ENCODE data around the gene RABIF. TPM values are rescaled to one million over a fixed set of nuclear protein-coding genes. Genes with fewer than 3 reads are reported as not detected.

The RABIF gene
- total and polyA plus RNA-seq, 2 donors from 2014 or later = 8.7 to 9.4 TPM

DNA sequence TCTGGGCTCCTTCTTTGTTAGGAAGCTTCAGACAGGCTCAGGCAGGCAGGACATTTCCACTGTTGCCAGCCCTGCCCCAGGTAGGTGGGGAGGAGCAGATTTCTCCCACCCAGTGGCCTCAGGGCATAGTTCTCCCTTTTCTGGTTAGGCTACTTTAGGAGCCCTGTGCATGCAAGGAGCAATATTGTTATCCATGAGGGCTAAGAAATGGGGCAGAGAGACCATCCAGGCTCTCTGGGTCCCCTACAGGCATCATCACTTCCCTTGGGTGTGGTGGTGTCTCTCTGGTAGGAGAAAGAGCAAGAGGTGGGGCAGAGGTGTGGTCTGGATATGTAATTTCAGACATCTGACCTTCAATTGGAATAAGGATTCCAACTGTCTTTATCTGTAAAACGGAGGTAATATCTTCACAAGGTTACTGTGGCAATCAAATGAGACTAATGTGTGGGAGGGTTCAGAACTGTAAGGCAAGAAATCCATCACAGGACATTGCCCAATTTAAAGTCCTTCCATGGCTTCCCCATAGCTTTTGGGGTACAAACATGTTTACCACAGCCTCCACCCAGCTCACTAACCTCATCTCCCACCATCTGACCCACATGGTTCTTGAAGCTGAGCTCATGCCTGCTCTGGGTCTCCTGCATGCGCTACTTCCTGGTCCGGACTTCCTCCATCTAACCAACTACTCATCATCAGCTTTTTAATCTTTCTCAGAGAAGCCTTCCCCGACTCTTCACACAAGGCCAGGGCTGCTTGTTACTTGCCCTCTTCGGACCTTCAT lies 52.1 kb downstream of the RABIF start:
- H3K36me3 ChIP-seq (ENCODE audit: control insufficient read depth in 2 of 3, insufficient read depth in 3 of 3, low read length in 3 of 3) = no peaks in the 10 kb centered on the region
- no peaks in the 10 kb centered on the region for H3K27me3 ChIP-seq (ENCODE audit: control insufficient read depth, insufficient read depth, low read length)
- no peaks in the 10 kb centered on the region for H3K4me1 ChIP-seq (ENCODE audit: control insufficient read depth in 2 of 3, insufficient read depth in 2 of 3, low read depth in 1 of 3, low read length in 3 of 3)
- intact Hi-C loops (cut with DNase I) = no loop called here
- TF ChIP-seq, protein P1, sequence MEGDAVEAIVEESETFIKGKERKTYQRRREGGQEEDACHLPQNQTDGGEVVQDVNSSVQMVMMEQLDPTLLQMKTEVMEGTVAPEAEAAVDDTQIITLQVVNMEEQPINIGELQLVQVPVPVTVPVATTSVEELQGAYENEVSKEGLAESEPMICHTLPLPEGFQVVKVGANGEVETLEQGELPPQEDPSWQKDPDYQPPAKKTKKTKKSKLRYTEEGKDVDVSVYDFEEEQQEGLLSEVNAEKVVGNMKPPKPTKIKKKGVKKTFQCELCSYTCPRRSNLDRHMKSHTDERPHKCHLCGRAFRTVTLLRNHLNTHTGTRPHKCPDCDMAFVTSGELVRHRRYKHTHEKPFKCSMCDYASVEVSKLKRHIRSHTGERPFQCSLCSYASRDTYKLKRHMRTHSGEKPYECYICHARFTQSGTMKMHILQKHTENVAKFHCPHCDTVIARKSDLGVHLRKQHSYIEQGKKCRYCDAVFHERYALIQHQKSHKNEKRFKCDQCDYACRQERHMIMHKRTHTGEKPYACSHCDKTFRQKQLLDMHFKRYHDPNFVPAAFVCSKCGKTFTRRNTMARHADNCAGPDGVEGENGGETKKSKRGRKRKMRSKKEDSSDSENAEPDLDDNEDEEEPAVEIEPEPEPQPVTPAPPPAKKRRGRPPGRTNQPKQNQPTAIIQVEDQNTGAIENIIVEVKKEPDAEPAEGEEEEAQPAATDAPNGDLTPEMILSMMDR (IDR thresholded peaks at IDR 0.05; ENCODE audit: borderline replicate concordance, extremely low read depth, insufficient read depth) = no peak
- no peak overlapping the region for H3K4me3 ChIP-seq (ENCODE audit: low read length in 3 of 3)
- H3K9me3 ChIP-seq (ENCODE audit: control insufficient read depth in 2 of 3, insufficient read depth in 1 of 3, low read length in 3 of 3) = no peaks in the 10 kb centered on the region
- no peak overlapping the region for H3K9ac ChIP-seq (ENCODE audit: low read length in 3 of 3)
- FAIRE-seq (no peak), DNase-seq (no peak)
- H3K27ac ChIP-seq (ENCODE audit: low read depth in 2 of 2, low read length in 2 of 2) = no peak overlapping the region

DNA sequence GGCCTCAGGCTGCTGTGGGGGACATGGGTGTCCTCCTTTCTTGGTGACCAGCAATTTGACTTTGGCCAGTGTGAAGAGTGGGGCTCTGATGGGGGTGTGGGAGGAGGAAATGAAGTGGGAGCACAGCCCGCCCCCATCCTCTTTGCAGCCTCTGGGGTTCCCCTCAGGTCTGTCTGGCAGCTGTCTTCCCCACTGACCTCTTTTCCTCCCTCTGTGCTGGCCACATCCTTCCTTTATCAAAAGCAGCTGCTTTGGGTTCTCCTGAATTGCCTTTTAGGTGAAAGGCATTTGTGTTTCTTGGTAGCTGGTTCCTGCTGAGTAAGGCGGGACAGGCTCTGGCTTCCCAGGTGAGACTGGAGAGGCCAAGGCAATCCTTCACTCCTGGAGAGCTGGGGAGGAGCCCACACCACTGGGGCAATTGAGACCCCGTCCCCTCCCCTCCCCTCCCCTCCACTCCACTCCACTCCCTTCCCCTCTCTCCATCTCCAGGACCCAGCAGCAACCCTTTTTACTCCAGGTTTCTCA lies 53.3 kb downstream of the RABIF start:
- DNase-seq (no peak), FAIRE-seq (no peak)
- Histone ChIP-seq H3K27me3 (ENCODE audit: control insufficient read depth, insufficient read depth, low read length) (no peaks in the 10 kb centered on the region), H3K4me1 (ENCODE audit: control insufficient read depth in 2 of 3, insufficient read depth in 2 of 3, low read depth in 1 of 3, low read length in 3 of 3) (no peaks in the 10 kb centered on the region), H3K4me3 (ENCODE audit: low read length in 3 of 3) (no peak overlapping the region), H3K9me3 (ENCODE audit: control insufficient read depth in 2 of 3, insufficient read depth in 1 of 3, low read length in 3 of 3) (no peaks in the 10 kb centered on the region), H3K36me3 (ENCODE audit: control insufficient read depth in 2 of 3, insufficient read depth in 3 of 3, low read length in 3 of 3) (no peaks in the 10 kb centered on the region), H3K27ac (ENCODE audit: low read depth in 2 of 2, low read length in 2 of 2) (no peak overlapping the region), H3K9ac (ENCODE audit: low read length in 3 of 3) (no peak overlapping the region)
- TF ChIP-seq, protein P1 (IDR thresholded peaks at IDR 0.05; ENCODE audit: borderline replicate concordance, extremely low read depth, insufficient read depth) = no peak
- intact Hi-C loops (cut with DNase I) = no loop called here

DNA sequence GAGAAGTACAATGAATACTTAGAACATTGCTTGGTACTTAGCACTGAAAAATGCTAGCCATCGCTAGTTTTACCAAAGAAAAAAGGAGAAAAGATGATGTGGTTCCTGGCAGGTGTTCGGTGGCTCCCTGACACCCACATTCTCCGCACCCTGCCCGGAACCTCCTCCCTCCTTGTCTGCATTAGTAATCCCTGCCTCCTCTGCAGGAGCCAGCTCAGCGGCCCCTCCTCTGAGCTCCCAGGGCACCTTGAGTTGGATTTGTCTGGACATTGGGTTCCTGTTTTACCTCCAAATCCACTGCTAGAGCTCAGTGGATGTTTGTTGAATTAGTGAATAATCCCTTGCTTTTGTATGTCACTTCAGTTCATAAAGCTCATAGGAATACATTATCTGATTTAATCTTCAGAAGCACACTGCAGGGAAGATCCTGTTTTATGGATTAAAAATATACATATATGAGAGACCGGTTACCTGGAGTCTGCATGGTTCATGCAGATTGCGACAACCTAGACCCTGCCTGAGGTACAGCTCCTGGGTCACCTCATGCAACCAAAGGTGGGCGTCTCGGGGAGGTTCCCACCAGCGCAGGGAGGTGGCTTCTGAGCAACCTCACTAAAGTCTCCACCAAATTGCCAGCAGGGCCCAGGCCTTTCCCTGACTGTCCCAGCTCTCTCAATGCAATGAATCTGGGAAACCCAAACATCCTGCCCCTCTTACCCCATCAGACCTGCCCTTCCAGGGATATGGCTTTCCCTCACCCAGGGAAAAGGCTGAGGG lies 54.0 kb downstream of the RABIF start:
- Histone ChIP-seq H3K27ac (ENCODE audit: low read depth in 2 of 2, low read length in 2 of 2) (no peak overlapping the region), H3K4me3 (ENCODE audit: low read length in 3 of 3) (no peak overlapping the region), H3K4me1 (ENCODE audit: control insufficient read depth in 2 of 3, insufficient read depth in 2 of 3, low read depth in 1 of 3, low read length in 3 of 3) (no peaks in the 10 kb centered on the region), H3K36me3 (ENCODE audit: control insufficient read depth in 2 of 3, insufficient read depth in 3 of 3, low read length in 3 of 3) (no peaks in the 10 kb centered on the region), H3K9ac (ENCODE audit: low read length in 3 of 3) (no peak overlapping the region), H3K27me3 (ENCODE audit: control insufficient read depth, insufficient read depth, low read length) (no peaks in the 10 kb centered on the region), H3K9me3 (ENCODE audit: control insufficient read depth in 2 of 3, insufficient read depth in 1 of 3, low read length in 3 of 3) (no peaks in the 10 kb centered on the region)
- TF ChIP-seq, protein P1 (IDR thresholded peaks at IDR 0.05; ENCODE audit: borderline replicate concordance, extremely low read depth, insufficient read depth) = no peak
- DNase-seq (no peak), FAIRE-seq (no peak)
- intact Hi-C loops (cut with DNase I) = no loop called here
